Right atrium auricular region (tissue), 2 donors: Measurements from ENCODE around the gene LGALSL. TPM values are rescaled to one million over a fixed set of nuclear protein-coding genes. Genes with fewer than 3 reads are reported as not detected.

Experiments
- DNase-seq: peaks from one replicate; pipeline ENCODE4 v3.0.0-alpha.2; 2019; ENCODE audit warnings: low spot score
- H3K27ac ChIP-seq, 2 donors: fragments of 200-600 bp; sonication (generic); 1 replicate in 1 of 2; 2 replicates in 1 of 2; pipeline ENCODE4 v1.5.1; 2016 to 2019
- H3K27me3 ChIP-seq, 2 donors: fragments of 200-600 bp; sonication (generic); one replicate each; pipeline versions ENCODE4 v1.5.1 to v1.6.0; 2017 to 2019
- H3K36me3 ChIP-seq: fragments of 200-600 bp; sonication (generic); one replicate; pipeline ENCODE4 v1.5.1; 2016
- H3K4me1 ChIP-seq, 2 donors: fragments of 200-600 bp; sonication (generic); one replicate each; pipeline versions ENCODE4 v1.5.1 to v1.6.0; 2017 to 2019
- H3K4me3 ChIP-seq, 2 donors: fragments of 200-600 bp; sonication (generic); 1 replicate in 1 of 2; 2 replicates in 1 of 2; pipeline ENCODE4 v1.5.1; 2017 to 2019; ENCODE audit warnings: mild to moderate bottlenecking in 1 of 2, moderate library complexity in 1 of 2
- H3K9me3 ChIP-seq, 2 donors: fragments of 200-600 bp; sonication (generic); one replicate each; pipeline ENCODE4 v1.5.1; 2019
- total RNA-seq, 2 donors: library from RNA; depleted of rRNA; stranded (reverse); fragments of >200 nt; gene quantifications; one replicate each; pipeline ENCODE4 v1.1.0, GENCODE V29; 2016
- TF ChIP-seq, protein P1 (sequence below), 2 donors: fragments of 200-600 bp; sonication (generic); IDR thresholded peaks; one replicate each; pipeline ENCODE4 v1.5.1; 2019; ENCODE audit warnings: antibody characterized with exemption in 2 of 2

Gene LGALSL
- total RNA-seq, 2 donors from 2014 or later: 15.4 to 19.1 TPM

DNA sequence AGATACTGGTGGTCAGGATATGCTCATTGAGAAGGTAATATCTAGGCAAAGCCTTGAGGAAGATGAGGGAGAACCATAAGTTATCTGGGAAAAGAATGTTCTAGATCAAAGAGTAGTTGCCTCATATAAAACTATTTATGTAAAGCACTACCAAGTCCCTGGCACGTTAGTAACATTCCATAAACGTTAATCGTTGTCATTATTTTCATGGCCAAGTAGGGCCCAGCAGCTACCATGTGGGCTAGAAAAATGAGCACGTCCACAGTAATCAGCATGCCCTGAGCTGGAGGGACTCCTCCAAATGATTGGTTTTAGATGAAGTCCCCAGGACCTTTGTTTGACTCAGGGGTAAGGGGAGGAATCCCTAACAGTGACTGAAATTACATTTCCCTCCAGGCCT, 37.5 kb downstream of the LGALSL start:
- no peak overlapping the region for H3K27ac ChIP-seq
- H3K36me3 ChIP-seq: no peaks in the 10 kb centered on the region

DNA sequence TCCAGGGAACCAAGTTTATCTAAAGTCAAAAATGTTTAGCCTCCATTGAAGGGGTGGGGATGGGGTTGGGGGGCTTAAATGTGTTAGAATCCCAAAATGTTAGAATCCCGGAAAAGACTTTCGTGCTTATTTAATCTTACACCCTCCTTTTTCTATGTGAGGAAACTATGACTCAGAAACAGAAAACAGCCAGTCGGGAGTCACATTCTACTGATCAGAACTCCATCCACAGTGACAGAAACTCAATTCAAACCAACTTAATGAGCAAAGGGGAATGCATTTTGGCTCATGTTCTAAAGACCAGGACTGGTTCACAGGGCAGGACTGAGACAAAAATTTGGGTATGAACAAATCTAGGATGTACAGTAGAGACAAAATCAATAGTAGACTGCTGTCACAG, 38.3 kb downstream of the LGALSL start:
- H3K27me3 ChIP-seq: no peaks in the 10 kb centered on the region
- no peak overlapping the region for H3K4me3 ChIP-seq
- DNase-seq: no peak
- no peak overlapping the region for H3K27ac ChIP-seq
- peaks cover 0 to 8% of the 10 kb centered on the region in 2 donors for H3K4me1 ChIP-seq
- no peaks in the 10 kb centered on the region for H3K36me3 ChIP-seq
- no peaks in the 10 kb centered on the region for H3K9me3 ChIP-seq
- TF ChIP-seq, protein P1, sequence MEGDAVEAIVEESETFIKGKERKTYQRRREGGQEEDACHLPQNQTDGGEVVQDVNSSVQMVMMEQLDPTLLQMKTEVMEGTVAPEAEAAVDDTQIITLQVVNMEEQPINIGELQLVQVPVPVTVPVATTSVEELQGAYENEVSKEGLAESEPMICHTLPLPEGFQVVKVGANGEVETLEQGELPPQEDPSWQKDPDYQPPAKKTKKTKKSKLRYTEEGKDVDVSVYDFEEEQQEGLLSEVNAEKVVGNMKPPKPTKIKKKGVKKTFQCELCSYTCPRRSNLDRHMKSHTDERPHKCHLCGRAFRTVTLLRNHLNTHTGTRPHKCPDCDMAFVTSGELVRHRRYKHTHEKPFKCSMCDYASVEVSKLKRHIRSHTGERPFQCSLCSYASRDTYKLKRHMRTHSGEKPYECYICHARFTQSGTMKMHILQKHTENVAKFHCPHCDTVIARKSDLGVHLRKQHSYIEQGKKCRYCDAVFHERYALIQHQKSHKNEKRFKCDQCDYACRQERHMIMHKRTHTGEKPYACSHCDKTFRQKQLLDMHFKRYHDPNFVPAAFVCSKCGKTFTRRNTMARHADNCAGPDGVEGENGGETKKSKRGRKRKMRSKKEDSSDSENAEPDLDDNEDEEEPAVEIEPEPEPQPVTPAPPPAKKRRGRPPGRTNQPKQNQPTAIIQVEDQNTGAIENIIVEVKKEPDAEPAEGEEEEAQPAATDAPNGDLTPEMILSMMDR (IDR thresholded peaks at IDR 0.05): no peak

More for the DNA sequence above, 37.5 kb downstream of the LGALSL start:
- Histone ChIP-seq H3K9me3 (no peaks in the 10 kb centered on the region), H3K27me3 (no peaks in the 10 kb centered on the region), H3K4me3 (no peak overlapping the region), H3K4me1 (peaks cover 0 to 11% of the 10 kb centered on the region in 2 donors)
- no peak for DNase-seq
- TF ChIP-seq, protein P1 (IDR thresholded peaks at IDR 0.05): no peak

DNA sequence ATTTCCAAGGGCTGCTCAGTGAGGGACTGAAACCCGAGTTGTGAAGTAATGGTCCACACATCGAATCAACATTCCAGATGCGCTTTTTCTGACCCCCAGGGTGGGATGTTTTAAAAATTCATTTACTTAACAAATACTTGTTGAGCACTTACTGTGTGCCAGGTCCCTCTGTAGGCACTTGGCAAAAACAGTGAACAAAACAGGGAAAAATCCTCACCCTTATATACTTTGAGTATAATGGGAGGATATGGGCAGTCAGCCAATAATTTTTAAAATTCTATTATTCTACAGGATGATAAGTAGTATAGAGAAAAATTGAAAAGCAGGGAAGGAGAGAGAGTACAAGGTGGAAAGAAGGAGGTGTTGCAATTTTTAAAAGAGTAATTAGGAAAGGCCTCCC, 38.9 kb downstream of the LGALSL start:
- no peak overlapping the region for H3K27ac ChIP-seq
- DNase-seq: no peak
- no peaks in the 10 kb centered on the region for H3K27me3 ChIP-seq
- H3K4me1 ChIP-seq: peaks cover 0 to 6% of the 10 kb centered on the region in 2 donors
- no peak overlapping the region for H3K4me3 ChIP-seq
- H3K36me3 ChIP-seq: no peaks in the 10 kb centered on the region
- H3K9me3 ChIP-seq: no peaks in the 10 kb centered on the region
- TF ChIP-seq, protein P1 (IDR thresholded peaks at IDR 0.05): no peak

DNA sequence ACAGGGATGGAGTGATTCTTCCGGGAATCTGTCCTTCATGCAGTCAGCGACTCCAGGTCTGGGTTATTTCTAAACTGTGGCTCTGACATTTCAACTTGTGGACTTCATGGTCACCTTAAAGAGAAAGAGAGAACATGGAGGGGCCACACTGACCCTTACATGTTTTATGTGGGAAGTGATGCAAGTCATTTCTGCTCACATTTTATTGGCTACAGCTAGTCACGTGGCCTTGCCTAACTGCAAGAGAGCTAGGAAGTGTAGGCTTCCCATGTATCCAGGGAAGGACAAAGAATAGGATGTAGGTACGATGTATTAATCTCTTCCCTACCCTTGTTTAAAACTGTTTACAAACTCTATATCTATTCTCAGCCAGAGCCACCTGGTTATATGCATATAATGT, 39.8 kb downstream of the LGALSL start:
- TF ChIP-seq, protein P1 (IDR thresholded peaks at IDR 0.05): no peak
- H3K4me1 ChIP-seq: no peaks in the 10 kb centered on the region
- no peak for DNase-seq
- H3K4me3 ChIP-seq: no peak overlapping the region
- H3K9me3 ChIP-seq: no peaks in the 10 kb centered on the region
- H3K36me3 ChIP-seq: no peaks in the 10 kb centered on the region
- no peak overlapping the region for H3K27ac ChIP-seq
- H3K27me3 ChIP-seq: no peaks in the 10 kb centered on the region

DNA sequence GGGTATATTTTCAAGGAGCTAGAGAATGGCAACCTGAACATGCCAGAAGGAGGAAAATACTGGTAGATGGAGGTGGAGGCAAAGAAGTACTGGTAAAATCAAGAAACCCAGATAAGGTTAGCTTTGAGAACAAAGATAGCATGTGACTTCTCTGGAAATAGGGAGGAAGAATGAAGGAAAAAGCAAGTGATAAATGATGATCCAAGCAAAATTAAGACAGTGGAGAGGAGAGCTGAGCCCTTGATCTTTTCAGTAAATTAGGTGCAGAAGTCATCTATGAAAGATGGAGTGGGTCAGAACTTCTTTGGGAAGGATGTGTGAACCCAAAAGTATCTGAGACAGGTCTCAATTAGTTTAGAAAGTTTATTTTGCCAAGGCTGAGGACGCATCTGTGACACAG, 44.5 kb downstream of the LGALSL start:
- Histone ChIP-seq H3K27me3 (no peaks in the 10 kb centered on the region), H3K9me3 (no peaks in the 10 kb centered on the region)
- TF ChIP-seq, protein P1 (IDR thresholded peaks at IDR 0.05): no peak

DNA sequence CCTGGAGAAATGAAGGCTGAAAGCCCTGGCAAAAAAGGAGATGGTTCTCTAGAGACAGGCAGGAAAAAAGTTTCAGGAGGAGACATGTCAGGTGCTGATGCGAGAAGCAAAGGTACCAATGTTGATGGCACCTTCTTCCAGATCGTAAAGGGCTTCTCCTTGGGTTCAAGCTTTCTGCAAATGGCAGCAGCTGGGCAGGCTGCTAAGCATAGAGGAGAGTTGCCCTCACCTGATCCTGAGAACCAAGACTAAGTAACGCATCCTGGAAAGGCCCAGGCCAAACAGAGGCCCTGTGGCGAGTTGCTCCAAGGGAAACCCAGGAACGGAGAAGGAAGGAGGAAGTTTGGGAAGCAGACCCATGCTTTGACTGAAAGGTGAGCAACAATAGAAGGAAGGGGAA, 46.6 kb downstream of the LGALSL start:
- H3K27me3 ChIP-seq: no peaks in the 10 kb centered on the region
- no peak overlapping the region for H3K27ac ChIP-seq

More for the DNA sequence above, 44.5 kb downstream of the LGALSL start:
- Histone ChIP-seq H3K4me1 (no peaks in the 10 kb centered on the region), H3K27ac (no peak overlapping the region), H3K4me3 (no peak overlapping the region), H3K36me3 (no peaks in the 10 kb centered on the region)
- DNase-seq: no peak

More for the DNA sequence above, 46.6 kb downstream of the LGALSL start:
- TF ChIP-seq, protein P1 (IDR thresholded peaks at IDR 0.05): no peak
- DNase-seq: no peak
- H3K4me1 ChIP-seq: no peaks in the 10 kb centered on the region
- H3K9me3 ChIP-seq: no peaks in the 10 kb centered on the region
- no peak overlapping the region for H3K4me3 ChIP-seq
- H3K36me3 ChIP-seq: no peaks in the 10 kb centered on the region
